HepG2 (cell line): ENCODE measurements around the gene PIP5KL1. TPM values are rescaled to one million over a fixed set of nuclear protein-coding genes. Genes with fewer than 3 reads are reported as not detected.

ENCODE experiments used
- ATAC-seq: fragments of 200-7000 bp; cut with Tn5 transposase; 3 replicates; pipeline ENCODE4 v1.9.1; 2020; ENCODE audit warnings: mild to moderate bottlenecking, moderate library complexity
- BruUV-seq: library from RNA; stranded (reverse); fragments of 400-500 nt; replicated peaks from 2 replicates; lab custom pipeline; 2021; lab: Mats Ljungman, UMichigan
- CTCF ChIA-PET: fragments of 300-600 bp; formaldehyde crosslinking; extraction: SDS; loops from one replicate; lab custom pipeline; 2021; ENCODE audit warnings: low total read pairs, inconsistent platforms, low intra/inter-chr PET ratio; lab: Yijun Ruan, JAX
- POLR2A ChIA-PET: fragments of 350-600 bp; sonication (Branson Sonifier 250); formaldehyde crosslinking; loops from one replicate; lab custom pipeline; 2020; ENCODE audit warnings: antibody characterized with exemption, inconsistent platforms; lab: Yijun Ruan, JAX
- DNase-seq: peaks from one replicate; pipeline ENCODE4 v3.0.0-alpha.2; 2015; ENCODE audit warnings: low spot score
- FAIRE-seq: peaks from 3 replicates; lab custom pipeline; 2011; peaks lifted over from hg19 to GRCh38; lab: Jason Lieb, UNC
- H2AFZ ChIP-seq: one replicate; pipeline ENCODE4 v1.6.1; 2011; ENCODE audit warnings: low read length, inconsistent platforms
- H3K27ac ChIP-seq: fragments of 300-600 bp; 3 replicates; pipeline ENCODE4 v1.8.0; 2011; ENCODE audit warnings: mixed run types, mild to moderate bottlenecking, mixed read lengths, low read length, inconsistent platforms; ENCODE audit not compliant: insufficient read depth; ENCODE audit errors: extremely low read length
- H3K27me3 ChIP-seq, 2 experiments: fragments of 200-600 bp in 1 of 2; 2 replicates in 1 of 2; 3 replicates in 1 of 2; pipeline versions ENCODE4 v1.6.0 to v1.8.0; 2011; ENCODE audit warnings: low read length in 2 of 2, mild to moderate bottlenecking in 2 of 2, moderate library complexity in 2 of 2, inconsistent platforms in 1 of 2; ENCODE audit not compliant: insufficient read depth in 2 of 2, control insufficient read depth in 1 of 2
- H3K36me3 ChIP-seq, 2 experiments: fragments of 200-600 bp in 1 of 2; replicated peaks in 1 of 2; 2 replicates in 1 of 2; 3 replicates in 1 of 2; pipeline versions ENCODE4 v1.5.1 to v1.8.0; 2011; ENCODE audit warnings: low read length in 2 of 2, inconsistent platforms in 1 of 2; ENCODE audit not compliant: insufficient read depth in 2 of 2, control insufficient read depth in 1 of 2
- H3K4me1 ChIP-seq: 2 replicates; pipeline ENCODE4 v1.5.1; 2012; ENCODE audit warnings: low read length, inconsistent platforms; ENCODE audit not compliant: insufficient read depth
- H3K4me2 ChIP-seq: 2 replicates; pipeline ENCODE4 v1.6.0; 2011; ENCODE audit warnings: low read depth, low read length, inconsistent platforms
- H3K4me3 ChIP-seq, 3 experiments: fragments of 200-600 bp in 1 of 3; sonication (generic), shearing (Covaris generic) in 1 of 3; replicated peaks in 1 of 3; 2 replicates each; pipeline ENCODE4 v1.5.1; 2011 to 2016; ENCODE audit warnings: low read length in 3 of 3, inconsistent platforms in 2 of 3, low read depth in 2 of 3, mild to moderate bottlenecking in 2 of 3, control low read depth in 1 of 3, mixed read lengths in 1 of 3; ENCODE audit not compliant: insufficient read depth in 1 of 3
- H3K79me2 ChIP-seq: one replicate; pipeline ENCODE4 v1.6.1; 2011; ENCODE audit warnings: low read length, inconsistent platforms; ENCODE audit not compliant: insufficient read depth
- H3K9ac ChIP-seq: 2 replicates; pipeline ENCODE4 v1.6.0; 2011; ENCODE audit warnings: mild to moderate bottlenecking, low read depth, low read length, inconsistent platforms; ENCODE audit not compliant: insufficient read depth
- H3K9me3 ChIP-seq: 2 replicates; pipeline ENCODE4 v1.5.1; 2012; ENCODE audit warnings: mild to moderate bottlenecking, low read length
- H4K20me1 ChIP-seq: 2 replicates; pipeline ENCODE4 v1.6.0; 2011; ENCODE audit warnings: inconsistent platforms, mild to moderate bottlenecking, low read length, moderate library complexity; ENCODE audit not compliant: insufficient read depth
- HOXA9 ChIP-seq: sonication (generic); formaldehyde crosslinking; IDR thresholded peaks from 2 replicates; pipeline ENCODE4 v1.8.1; 2022; ENCODE audit warnings: missing genetic modification reagents, mild to moderate bottlenecking, moderate library complexity, borderline replicate concordance
- PAF1 ChIP-seq: IDR thresholded peaks from 2 replicates; pipeline ENCODE4 v1.6.1; 2016; ENCODE audit warnings: missing genetic modification reagents, missing compliant biosample characterization
- PCBP2 ChIP-seq: fragments of 200-400 bp; formaldehyde crosslinking; optimal IDR thresholded peaks from 2 replicates; pipeline ENCODE3; 2018; ENCODE audit warnings: low read length, low read depth; ENCODE audit not compliant: poor library complexity, severe bottlenecking
- SIN3B ChIP-seq: fragments of 150-350 bp; IDR thresholded peaks from 2 replicates; pipeline ENCODE4 v1.6.1; 2014; ENCODE audit warnings: low read length
- ZKSCAN5 ChIP-seq: sonication (generic); formaldehyde crosslinking; IDR thresholded peaks from 2 replicates; pipeline ENCODE4 v1.5.1; 2020; ENCODE audit warnings: mild to moderate bottlenecking, missing genetic modification reagents
- ZNF326 ChIP-seq: sonication (generic); formaldehyde crosslinking; IDR thresholded peaks from 2 replicates; pipeline ENCODE4 v1.4.0; 2020; ENCODE audit warnings: missing genetic modification reagents, borderline replicate concordance
- ZNF354B ChIP-seq: sonication (generic); formaldehyde crosslinking; IDR thresholded peaks from 2 replicates; pipeline ENCODE4 v1.8.0; 2022; ENCODE audit warnings: mild to moderate bottlenecking, missing genetic modification reagents
- ZNF543 ChIP-seq: sonication (generic); formaldehyde crosslinking; IDR thresholded peaks from 2 replicates; pipeline ENCODE4 v1.4.0; 2020; ENCODE audit warnings: mild to moderate bottlenecking, missing genetic modification reagents
- ZNF563 ChIP-seq: sonication (generic); formaldehyde crosslinking; IDR thresholded peaks from 2 replicates; pipeline ENCODE4 v1.8.0; 2022; ENCODE audit warnings: mild to moderate bottlenecking, moderate library complexity, missing genetic modification reagents
- WGBS: methylation state at CpG from one replicate; pipeline ENCODE4 v1.1.6; 2017; ENCODE audit warnings: low lambda C conversion rate; 5-methylcytosine and 5-hydroxymethylcytosine counted together
- in situ Hi-C: cut with HindIII; loops from 2 replicates; pipeline ENCODE4 v1.10.0; 2017; ENCODE audit warnings: low pct_unique_long_range_greater_than_20kb; ENCODE audit not compliant: extremely low pct_ligation_motif_present
- intact Hi-C: fragments of 100-400 bp; cut with micrococcal nuclease; formaldehyde crosslinking; loops from one replicate; pipeline ENCODE4 v1.10.0; 2022; ENCODE audit not compliant: unreplicated experiment
- polyA plus RNA-seq, 8 experiments: library from polyadenylated mRNA; depleted of rRNA in 3 of 8; stranded (reverse) in 7 of 8; unstranded in 1 of 8; fragments of >200 nt; fragmentation: Illumina TruSeq in 4 of 8; extraction: Trizol in 4 of 8; gene quantifications; 2 replicates each; pipeline versions ENCODE4 v1.2.1 to v1.2.3, GENCODE V29; 2011 to 2016; ENCODE audit warnings: low read depth in 4 of 8, missing spikeins in 1 of 8, mixed read lengths in 1 of 8; ENCODE audit not compliant: insufficient read depth in 1 of 8
- total RNA-seq, 5 experiments: library from RNA; depleted of rRNA; stranded (reverse); fragments of >200 nt; fragmentation: Illumina TruSeq; extraction: Trizol; gene quantifications; 2 replicates each; pipeline ENCODE4 v1.2.3, GENCODE V29; 2016; ENCODE audit warnings: low read depth in 1 of 5
- TF ChIP-seq, protein P1 (sequence below), 2 experiments: sonication (generic) in 1 of 2; formaldehyde crosslinking in 1 of 2; IDR thresholded peaks; 2 replicates each; pipeline versions ENCODE4 v1.6.1 to v1.9.0; 2014 to 2022; ENCODE audit warnings: antibody characterized with exemption in 1 of 2, borderline replicate concordance in 1 of 2, inconsistent platforms in 1 of 2, low read depth in 1 of 2, missing genetic modification reagents in 1 of 2
- TF ChIP-seq, protein P2 (sequence below): sonication (generic); formaldehyde crosslinking; IDR thresholded peaks from 2 replicates; pipeline ENCODE4 v1.9.0; 2021; ENCODE audit warnings: missing genetic modification reagents, borderline replicate concordance

PIP5KL1 gene
- total and polyA plus RNA-seq, 2 of the 13 experiments (the other 11 are each of a cell fraction or from before 2014, with no cell fraction given) = 0.20 to 0.49 TPM

DNA sequence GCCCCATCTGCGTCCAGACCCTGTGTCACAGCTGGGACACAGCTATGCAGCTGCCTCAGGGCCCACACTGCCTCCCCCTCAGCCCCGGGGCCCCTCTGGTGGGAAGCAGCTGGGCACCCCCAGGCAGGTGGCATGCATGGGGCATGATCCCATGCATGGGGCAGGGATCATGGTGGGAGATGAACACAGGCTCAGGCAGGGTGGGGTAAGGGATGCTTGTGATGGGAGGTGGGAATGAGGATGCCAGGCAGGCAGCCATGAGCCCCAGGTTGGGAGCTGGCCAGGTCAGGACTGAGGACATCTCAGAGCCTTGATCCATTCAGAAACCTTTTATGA, 30.5 kb upstream of the PIP5KL1 start:
- Histone ChIP-seq H2AFZ (no peak overlapping the region), H3K79me2 (peaks cover 86% of the 10 kb centered on the region), H3K9ac (no peak overlapping the region; the same call in 1 of the 2 replicates), H3K4me3 (no peak overlapping the region), H3K4me1 (peaks cover 50% of the 10 kb centered on the region), H3K27ac (peak overlapping the region; percentile 33), H3K27me3 (no peaks in the 10 kb centered on the region), H3K4me2 (no peak overlapping the region), H3K36me3 (peaks cover 1 to 9% of the 10 kb centered on the region in 2 experiments; a peak in 3 of 5 replicates), H4K20me1 (no peaks in the 10 kb centered on the region), H3K9me3 (no peaks in the 10 kb centered on the region)
- WGBS = no CpG with 5 or more reads among the region's 2 CpGs
- intact Hi-C loops = no loop called here
- ChIA-PET CTCF (no interaction called here), POLR2A (interaction anchor here (1.4 kb wide), 1 partner anchor 11 kb away, joined by 5 read pairs; no protein-coding TSS in a partner anchor)
- no peak for DNase-seq
- no peak for FAIRE-seq
- in situ Hi-C loops = no loop called here
- no TSS peak for BruUV-seq
- ATAC-seq = no peak
- TF ChIP-seq HOXA9 (CRISPR knock-in tag) = no peak
- no peak for TF ChIP-seq PCBP2
- TF ChIP-seq, protein P1, sequence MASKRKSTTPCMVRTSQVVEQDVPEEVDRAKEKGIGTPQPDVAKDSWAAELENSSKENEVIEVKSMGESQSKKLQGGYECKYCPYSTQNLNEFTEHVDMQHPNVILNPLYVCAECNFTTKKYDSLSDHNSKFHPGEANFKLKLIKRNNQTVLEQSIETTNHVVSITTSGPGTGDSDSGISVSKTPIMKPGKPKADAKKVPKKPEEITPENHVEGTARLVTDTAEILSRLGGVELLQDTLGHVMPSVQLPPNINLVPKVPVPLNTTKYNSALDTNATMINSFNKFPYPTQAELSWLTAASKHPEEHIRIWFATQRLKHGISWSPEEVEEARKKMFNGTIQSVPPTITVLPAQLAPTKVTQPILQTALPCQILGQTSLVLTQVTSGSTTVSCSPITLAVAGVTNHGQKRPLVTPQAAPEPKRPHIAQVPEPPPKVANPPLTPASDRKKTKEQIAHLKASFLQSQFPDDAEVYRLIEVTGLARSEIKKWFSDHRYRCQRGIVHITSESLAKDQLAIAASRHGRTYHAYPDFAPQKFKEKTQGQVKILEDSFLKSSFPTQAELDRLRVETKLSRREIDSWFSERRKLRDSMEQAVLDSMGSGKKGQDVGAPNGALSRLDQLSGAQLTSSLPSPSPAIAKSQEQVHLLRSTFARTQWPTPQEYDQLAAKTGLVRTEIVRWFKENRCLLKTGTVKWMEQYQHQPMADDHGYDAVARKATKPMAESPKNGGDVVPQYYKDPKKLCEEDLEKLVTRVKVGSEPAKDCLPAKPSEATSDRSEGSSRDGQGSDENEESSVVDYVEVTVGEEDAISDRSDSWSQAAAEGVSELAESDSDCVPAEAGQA (IDR thresholded peaks at IDR 0.05; ENCODE audit: low read depth) = no peak
- TF ChIP-seq, protein P1 (CRISPR knock-in tag; IDR thresholded peaks at IDR 0.05; ENCODE audit: borderline replicate concordance) = no peak
- no peak for TF ChIP-seq ZNF354B
- no peak for TF ChIP-seq ZNF563 (CRISPR knock-in tag)
- TF ChIP-seq ZNF543 (CRISPR knock-in tag) = no peak
- TF ChIP-seq SIN3B = no peak
- no peak for TF ChIP-seq ZKSCAN5 (CRISPR knock-in tag)
- TF ChIP-seq PAF1 (CRISPR knock-in tag) = no peak
- TF ChIP-seq ZNF326 = no peak
- TF ChIP-seq, protein P2, sequence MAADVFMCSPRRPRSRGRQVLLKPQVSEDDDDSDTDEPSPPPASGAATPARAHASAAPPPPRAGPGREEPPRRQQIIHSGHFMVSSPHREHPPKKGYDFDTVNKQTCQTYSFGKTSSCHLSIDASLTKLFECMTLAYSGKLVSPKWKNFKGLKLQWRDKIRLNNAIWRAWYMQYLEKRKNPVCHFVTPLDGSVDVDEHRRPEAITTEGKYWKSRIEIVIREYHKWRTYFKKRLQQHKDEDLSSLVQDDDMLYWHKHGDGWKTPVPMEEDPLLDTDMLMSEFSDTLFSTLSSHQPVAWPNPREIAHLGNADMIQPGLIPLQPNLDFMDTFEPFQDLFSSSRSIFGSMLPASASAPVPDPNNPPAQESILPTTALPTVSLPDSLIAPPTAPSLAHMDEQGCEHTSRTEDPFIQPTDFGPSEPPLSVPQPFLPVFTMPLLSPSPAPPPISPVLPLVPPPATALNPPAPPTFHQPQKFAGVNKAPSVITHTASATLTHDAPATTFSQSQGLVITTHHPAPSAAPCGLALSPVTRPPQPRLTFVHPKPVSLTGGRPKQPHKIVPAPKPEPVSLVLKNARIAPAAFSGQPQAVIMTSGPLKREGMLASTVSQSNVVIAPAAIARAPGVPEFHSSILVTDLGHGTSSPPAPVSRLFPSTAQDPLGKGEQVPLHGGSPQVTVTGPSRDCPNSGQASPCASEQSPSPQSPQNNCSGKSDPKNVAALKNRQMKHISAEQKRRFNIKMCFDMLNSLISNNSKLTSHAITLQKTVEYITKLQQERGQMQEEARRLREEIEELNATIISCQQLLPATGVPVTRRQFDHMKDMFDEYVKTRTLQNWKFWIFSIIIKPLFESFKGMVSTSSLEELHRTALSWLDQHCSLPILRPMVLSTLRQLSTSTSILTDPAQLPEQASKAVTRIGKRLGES = no peak
